Measurements from ENCODE around the gene POLR3E. TPM values are rescaled to one million over a fixed set of nuclear protein-coding genes. Genes with fewer than 3 reads are reported as not detected.

POLR3E gene
- total RNA-seq, 1 experiment from 2014 or later, result 103 TPM

GRCh38 chr16:22260490-22260889, 36.7 kb upstream of the POLR3E start:
- no peak overlapping the region for H4K5ac ChIP-seq (ENCODE audit: insufficient read length, low read depth, low read length)
- H3K56ac ChIP-seq (ENCODE audit: insufficient read length, low read depth, low read length), result no peak overlapping the region
- H3K14ac ChIP-seq (ENCODE audit: insufficient read depth, low read length), result no peak overlapping the region
- no peak overlapping the region for H3T11ph ChIP-seq (ENCODE audit: low read length)
- no peaks in the 10 kb centered on the region for H3K79me1 ChIP-seq (ENCODE audit: insufficient read depth, low read depth, low read length, poor library complexity, severe bottlenecking)
- H3K27ac ChIP-seq (ENCODE audit: insufficient read length, low read depth, low read length), result no peak overlapping the region
- no peak overlapping the region for H3K4ac ChIP-seq (ENCODE audit: low read depth, low read length)
- no peaks in the 10 kb centered on the region; a peak in 1 of 5 replicates for H3K9me3 Mint-ChIP-seq
- DNase-seq, result no peak
- H2BK5ac ChIP-seq (ENCODE audit: insufficient read length, low read length), result no peak overlapping the region
- H3K4me1 ChIP-seq (ENCODE audit: insufficient read depth, low read length), result no peaks in the 10 kb centered on the region
- H3K79me2 ChIP-seq (ENCODE audit: insufficient read depth, low read length), result no peaks in the 10 kb centered on the region
- H3K27ac Mint-ChIP-seq, result no peak overlapping the region; a peak in 1 of 7 replicates
- no peaks in the 10 kb centered on the region for H4K20me1 ChIP-seq (ENCODE audit: control insufficient read depth, insufficient read depth, insufficient read length)
- H2BK20ac ChIP-seq (ENCODE audit: low read depth, low read length, poor library complexity, severe bottlenecking), result no peak overlapping the region
- WGBS (ENCODE audit: extremely low coverage, insufficient read length, low lambda C conversion rate), result no CpG with 5 or more reads among the region's 3 CpGs
- H3K23ac ChIP-seq (ENCODE audit: insufficient read length, low read depth, low read length), result no peak overlapping the region
- H3K4me1 Mint-ChIP-seq, result no peaks in the 10 kb centered on the region
- H3K27me3 Mint-ChIP-seq (ENCODE audit: low read depth), result no peaks in the 10 kb centered on the region
- peaks cover 43 to 53% (median 47%) of the 10 kb centered on the region in 3 experiments for H3K36me3 Mint-ChIP-seq (ENCODE audit: insufficient read depth in 1 of 3, low read depth in 3 of 3)
- H2BK120ac ChIP-seq (ENCODE audit: low read depth, low read length, poor library complexity, severe bottlenecking), result no peak overlapping the region
- no peaks in the 10 kb centered on the region for H3K27me3 ChIP-seq (ENCODE audit: insufficient read depth, low read length)
- H2AK5ac ChIP-seq (ENCODE audit: insufficient read length, low read length), result no peak overlapping the region
- H3K9ac ChIP-seq (ENCODE audit: extremely low read depth, insufficient read length, low read length), result no peak overlapping the region
- TF ChIP-seq CTCF (conservative IDR thresholded peaks at IDR 0.05), result no peak
- H2BK15ac ChIP-seq (ENCODE audit: low read depth, low read length), result no peak overlapping the region
- H4K91ac ChIP-seq (ENCODE audit: insufficient read length, low read depth, low read length), result no peak overlapping the region
- H2AFZ ChIP-seq (ENCODE audit: low read length), result no peak overlapping the region
- no peak overlapping the region for H3K18ac ChIP-seq (ENCODE audit: insufficient read length, low read depth, low read length)
- no peaks in the 10 kb centered on the region for H3K23me2 ChIP-seq (ENCODE audit: insufficient read length, low read depth, low read length, poor library complexity, severe bottlenecking)
- no peaks in the 10 kb centered on the region for H3K9me3 ChIP-seq (ENCODE audit: control insufficient read depth, low read depth, low read length)
- no peak overlapping the region for H3K4me2 ChIP-seq (ENCODE audit: insufficient read depth, insufficient read length, low read length)
- H4K8ac ChIP-seq (replicated peaks; ENCODE audit: insufficient read length, low read depth, low read length), result no peak overlapping the region
- H3K4me3 Mint-ChIP-seq, result no peak overlapping the region
- H2BK12ac ChIP-seq (ENCODE audit: insufficient read length, low read depth, low read length), result no peak overlapping the region
